ENCODE results near the gene FAH.
A peak's percentile ranks its signal among the peaks of the same experiment; 100 is the strongest.

The FAH gene

DNA sequence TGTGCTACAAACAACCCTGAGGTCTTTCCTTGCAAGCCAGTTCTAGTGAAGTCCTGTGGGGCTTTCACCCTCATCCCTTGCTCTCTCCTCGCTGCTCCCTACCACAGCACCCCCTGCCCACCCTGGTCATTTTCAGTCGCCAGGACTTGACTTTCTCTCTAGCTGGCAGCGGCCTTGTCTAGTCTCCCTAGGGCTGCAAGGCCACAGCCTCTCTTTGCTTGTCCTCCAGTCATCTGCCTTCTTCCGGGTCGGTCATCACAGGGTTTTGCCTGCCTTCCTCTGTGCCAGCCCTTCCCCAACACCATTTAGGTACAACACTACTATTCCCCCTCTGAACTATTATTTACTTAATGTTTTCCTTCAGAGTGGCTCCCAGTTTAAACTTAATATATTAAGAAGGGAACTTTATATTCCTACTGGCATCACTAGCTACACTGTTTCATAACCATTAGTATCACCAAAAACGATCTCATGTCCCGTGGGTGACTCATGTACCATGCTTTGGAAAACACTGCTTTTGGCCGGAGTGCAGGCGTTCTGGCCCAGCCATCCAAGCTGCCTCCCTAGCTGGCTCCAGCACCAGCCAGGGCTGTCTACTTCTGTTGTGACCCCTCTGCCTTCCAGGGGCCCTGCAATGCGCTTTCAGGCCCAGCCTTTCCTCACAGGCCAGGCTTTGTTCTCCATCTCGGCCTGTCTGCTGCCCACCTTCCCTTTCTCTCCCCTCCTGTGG is 21.4 kb downstream of the FAH start:
- DNase-seq: peak; percentile 39

DNA sequence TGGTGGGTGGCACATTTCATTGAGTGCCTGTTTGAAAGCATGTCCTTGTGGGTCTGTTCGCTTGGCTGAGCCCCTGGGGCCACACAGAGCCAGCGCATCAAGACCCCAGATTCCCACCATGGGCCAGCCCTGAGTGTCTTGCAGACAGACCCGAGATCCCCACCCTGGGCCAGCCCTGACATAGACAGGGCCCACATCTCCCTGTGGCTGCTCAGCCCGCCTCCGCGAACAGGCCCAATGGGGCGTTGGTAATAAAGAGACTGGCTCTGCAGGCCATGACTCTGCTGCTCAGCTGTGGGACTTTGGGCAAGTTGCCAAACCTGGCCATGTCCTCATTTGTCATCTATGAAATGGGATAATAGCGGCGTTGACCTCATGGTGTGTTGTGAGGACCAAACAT is 22.6 kb downstream of the FAH start:
- DNase-seq: no peak

DNA sequence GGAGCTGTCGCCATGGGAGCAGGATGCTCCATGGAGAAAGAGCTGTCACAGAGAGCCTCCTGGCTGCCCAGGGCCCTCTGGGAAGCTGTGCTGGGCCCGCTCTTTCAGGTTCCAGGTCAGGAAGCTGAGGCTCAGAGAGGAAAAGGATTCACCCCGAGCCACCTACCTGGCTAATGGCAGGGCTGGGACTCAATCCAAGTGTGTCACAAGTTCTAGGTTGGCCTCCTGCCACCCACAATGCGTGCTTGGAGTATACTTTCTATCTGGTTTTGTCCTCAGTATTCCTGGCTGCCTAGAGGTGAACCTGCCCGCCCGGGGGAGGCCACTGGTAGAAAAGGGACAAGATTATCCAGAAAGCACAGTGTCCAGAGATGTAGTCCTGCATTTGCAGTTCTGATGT is 23.6 kb downstream of the FAH start:
- DNase-seq: no peak

DNA sequence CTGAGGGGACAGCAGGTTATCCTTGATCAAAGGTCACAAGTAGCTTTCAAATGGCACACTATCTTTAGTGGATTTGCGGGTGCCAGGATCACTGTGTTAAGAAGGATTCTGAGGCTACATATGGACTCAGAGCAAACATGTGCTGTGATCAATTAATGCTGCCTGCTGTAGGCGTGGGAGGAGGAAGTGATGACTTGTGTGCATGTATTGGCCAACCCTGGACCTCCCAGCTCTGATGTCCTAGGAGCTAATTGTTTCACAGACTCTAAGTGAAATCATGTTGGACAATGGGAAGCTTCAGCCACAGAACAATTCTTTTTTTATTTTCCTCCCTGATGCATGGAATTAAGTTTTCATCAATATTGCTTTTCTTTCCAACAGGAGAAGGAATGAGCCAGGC is 24.4 kb downstream of the FAH start:
- DNase-seq: no peak

DNA sequence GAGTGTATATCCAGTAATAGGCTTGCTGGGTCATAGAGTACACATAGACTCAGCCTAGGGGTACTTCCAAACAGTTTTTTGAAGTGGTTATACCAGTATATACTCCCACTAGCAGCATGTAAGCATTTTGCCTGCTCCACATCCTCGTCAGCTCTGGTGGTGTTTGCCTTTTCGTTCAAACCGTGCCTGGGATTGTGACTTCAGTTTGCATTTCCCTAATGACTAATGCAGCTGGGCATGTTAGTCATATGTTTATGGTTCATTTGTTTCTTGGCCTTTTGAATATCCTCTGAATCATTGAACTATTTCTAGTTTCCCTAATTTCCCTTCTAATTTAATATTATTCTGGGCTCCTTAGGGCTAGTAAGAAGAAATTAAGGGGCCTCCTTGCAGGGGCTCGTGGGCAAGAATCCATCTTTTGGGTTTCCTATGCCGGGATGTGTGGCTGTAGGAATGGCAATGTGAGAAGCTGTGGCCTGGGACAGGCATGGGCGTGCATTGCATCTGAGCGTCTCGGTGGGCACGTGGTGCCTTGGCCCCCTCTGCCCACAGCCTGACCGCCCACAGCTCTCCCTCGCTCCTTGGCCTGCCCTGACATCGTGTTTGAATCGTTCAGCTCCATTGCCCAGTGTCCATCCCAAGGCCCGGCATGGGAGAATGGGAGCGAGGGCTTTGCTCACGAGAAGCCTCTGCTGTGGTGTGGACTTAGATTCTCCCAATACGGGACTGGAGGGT is 26.4 kb downstream of the FAH start:
- peak; percentile 88 for DNase-seq

DNA sequence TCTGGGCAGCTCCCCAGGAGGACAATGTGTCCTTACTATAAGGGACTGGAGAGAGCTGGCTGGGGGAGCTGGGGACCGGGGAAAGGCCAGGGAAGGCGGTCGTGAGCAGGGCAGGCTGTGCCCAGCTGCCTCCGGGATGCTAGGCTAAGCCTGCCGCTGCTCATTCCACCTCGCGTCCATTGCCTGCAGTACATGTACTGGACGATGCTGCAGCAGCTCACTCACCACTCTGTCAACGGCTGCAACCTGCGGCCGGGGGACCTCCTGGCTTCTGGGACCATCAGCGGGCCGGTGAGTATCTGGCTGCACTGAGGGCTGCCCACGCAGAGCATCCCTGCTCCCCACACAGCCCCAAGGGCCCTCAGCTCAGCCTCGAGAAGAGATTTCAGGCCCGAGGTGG is 27.1 kb downstream of the FAH start:
- no peak for DNase-seq

DNA sequence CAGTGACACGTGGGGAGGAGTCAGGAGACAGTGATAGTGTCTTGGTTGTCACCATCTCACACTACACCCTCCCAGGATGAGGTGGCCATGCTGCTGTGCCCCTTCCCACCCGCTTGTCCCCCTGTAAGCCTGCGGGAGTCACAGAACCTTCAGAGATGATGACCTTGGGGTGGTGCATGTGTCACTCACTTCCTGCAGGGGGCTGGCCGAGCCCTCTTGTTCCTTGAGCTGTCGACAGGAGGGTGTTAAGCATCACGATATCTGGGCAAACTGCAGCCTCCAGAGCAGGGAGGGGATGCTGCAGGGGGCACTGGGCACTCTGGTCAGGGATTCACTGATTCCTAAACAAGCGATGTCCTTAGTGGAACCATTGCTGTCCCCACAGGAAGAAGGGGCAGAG is 27.7 kb downstream of the FAH start:
- DNase-seq: no peak

DNA sequence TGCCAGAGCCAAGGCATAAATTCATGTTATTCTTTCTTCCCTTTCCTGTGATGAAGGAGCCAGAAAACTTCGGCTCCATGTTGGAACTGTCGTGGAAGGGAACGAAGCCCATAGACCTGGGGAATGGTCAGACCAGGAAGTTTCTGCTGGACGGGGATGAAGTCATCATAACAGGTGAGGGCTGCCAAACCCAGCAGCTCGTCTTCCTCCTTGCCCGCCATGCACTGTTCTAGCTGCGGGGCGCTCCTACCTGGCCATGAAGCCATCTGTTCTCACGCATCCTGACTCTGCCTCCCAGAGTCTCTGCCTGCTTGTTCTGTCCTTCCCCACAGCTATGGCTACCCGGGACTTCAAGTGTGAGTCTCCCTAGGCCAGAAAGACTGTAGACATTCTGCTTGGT is 28.2 kb downstream of the FAH start:
- DNase-seq: no peak

DNA sequence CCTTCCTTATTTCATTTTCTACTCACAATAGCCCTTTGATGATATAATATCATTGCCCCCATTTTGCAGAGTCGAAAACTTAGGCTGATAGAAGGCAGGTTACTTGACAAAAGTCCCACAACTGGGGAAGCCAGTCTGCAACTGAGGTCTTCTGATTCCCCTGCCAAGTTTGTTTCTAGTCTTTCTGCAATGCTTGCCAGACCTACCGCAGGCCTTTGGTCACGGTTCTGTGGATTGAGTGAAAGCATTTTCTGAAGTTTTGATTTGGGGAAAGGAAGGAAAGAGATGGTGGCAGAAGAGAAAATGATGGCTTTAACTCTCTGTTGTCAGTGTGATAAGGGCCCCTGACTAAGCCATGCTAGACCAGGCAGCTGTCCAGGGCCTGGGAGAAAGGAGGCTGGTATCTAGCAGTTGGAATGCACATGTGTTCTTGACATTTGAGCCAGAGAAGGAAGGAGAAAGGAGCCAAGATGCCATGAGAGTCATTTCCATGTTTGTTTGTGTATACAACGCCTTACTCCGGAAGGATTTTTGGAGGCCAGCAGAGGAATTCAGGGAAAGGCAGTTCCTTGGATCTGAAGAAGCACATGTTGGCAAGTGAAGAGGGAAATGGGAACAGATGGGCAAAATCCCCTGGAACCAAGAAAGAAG is 29.9 kb downstream of the FAH start:
- DNase-seq: peak; percentile 73

DNA sequence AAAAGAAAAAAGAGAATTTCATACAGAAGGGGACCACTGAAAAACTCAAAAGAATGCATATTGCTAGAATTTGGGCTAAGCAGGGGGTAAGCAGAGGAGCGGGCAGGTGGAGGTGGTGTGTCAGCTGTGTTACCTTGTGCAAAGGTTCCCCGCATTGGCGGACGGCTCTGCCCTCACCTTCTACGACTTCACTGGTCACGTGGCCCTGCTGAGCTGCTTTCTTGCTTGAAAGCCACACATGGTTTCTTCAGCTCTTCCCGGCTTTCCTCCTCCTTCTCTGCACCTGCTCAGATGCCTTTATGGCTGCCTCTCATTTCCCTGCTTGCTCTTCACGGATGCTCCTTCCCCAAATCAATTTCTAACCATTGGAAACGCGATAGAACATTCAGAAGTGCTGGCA is 30.5 kb downstream of the FAH start:
- DNase-seq: no peak

DNA sequence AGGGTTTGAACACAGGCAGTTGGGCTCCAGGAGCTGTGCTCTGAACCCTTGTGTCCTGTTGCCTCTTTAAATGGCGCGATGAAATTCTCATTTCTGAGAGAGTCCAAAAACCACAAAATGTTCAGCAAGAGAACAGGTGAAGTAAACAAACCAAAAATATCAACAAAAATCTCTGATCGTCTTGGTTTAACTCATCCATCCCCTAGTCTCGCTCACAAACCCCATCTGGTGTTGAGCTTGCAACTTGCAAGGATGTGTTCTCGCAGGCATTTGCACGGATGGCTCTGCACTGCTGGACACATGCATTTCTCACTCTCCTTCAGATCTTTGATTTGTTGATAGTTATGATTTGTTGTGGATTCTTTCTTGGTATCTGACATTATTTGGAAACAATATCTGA is 31.1 kb downstream of the FAH start:
- DNase-seq: no peak

DNA sequence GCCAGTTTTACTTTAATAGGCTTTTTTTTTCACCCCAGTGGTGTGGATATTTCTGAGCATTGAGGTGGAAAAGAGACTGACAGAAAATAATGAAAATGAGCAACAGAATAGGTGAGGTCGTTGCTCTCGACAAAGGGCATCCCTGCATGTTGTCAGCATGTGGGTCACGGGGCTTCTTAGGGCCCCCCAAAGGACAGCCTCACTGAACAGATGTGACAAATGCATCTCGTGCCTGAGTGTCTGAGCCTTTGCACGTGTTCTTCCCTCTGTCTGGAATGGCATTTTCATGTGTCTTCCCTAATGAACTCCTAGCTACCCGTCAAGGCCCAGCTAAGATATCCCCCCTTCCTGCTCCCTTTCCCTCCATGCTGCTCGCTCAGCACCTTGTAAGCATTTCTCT is 31.8 kb downstream of the FAH start:
- no peak for DNase-seq

DNA sequence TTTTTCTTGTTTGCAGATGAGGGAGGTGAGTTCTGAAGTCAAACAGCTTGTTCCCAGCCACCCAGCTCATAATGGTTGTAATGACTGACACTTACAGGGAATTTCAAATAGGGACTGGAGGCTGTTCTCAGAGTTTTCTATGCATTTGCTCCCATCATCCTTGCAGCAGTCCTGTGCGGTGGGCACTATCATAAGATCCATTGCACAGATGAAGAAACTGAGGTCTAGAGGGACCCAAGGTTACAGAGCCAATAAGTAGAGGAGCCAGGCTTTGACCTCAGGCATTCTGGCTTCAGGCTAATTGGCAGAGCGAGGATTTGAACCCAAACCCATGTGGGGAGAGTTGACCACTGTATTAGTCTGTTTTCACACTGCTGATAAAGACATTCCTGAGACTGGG is 32.4 kb downstream of the FAH start:
- DNase-seq: no peak

DNA sequence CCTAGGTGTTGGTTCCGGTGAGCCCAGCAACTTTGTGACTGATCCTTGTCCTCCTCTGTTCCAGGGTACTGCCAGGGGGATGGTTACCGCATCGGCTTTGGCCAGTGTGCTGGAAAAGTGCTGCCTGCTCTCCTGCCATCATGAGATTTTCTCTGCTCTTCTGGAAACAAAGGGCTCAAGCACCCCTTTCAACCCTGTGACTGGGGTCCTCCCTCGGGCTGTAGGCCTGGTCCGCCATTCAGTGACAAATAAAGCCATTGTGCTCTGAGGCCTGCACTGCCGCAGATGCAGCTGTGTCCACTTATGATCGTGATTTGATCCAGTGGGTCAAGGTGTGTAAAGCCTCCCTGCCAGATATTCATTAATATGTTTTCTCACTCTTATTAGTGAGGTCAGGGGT is 33.3 kb downstream of the FAH start:
- DNase-seq: no peak

DNA sequence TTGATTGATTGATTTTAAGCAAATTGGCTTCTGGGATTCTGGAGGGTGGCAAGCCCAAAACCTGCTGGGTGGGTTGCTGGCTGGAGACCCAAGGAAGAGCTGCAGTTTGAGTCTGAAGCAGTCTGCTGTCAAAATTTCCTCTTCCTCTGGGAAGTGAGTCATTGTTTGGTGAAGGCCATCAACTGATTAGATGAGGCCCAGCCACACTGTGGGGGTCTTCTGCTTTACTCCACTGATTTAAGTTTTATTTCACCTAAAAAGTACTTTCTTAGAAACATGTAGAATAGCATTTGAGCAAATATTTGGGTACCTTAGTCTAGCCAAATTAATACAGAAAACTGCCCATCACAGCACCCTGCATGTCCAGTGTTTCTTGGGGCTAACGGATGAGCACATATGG is 33.8 kb downstream of the FAH start:
- DNase-seq: no peak

DNA sequence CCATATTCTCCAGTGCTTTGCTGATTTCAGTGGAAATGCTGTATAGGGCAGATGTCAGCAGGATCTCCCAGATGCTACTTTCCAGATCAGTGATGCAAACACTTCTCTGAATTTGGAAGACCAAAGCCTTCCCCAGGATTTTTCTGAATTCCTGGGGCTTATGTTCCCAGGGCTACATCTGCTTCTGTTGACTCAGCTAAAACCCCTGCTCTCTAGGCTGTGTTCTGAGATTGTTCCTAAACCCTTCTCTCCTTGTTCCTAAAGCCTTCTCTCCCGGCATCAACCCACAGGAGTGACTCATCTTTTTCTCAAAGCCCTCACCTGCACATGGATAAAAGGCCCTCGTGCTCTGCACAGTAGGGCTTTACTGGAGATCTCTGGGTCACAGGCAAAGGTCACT is 35.5 kb downstream of the FAH start:
- no peak for DNase-seq

DNA sequence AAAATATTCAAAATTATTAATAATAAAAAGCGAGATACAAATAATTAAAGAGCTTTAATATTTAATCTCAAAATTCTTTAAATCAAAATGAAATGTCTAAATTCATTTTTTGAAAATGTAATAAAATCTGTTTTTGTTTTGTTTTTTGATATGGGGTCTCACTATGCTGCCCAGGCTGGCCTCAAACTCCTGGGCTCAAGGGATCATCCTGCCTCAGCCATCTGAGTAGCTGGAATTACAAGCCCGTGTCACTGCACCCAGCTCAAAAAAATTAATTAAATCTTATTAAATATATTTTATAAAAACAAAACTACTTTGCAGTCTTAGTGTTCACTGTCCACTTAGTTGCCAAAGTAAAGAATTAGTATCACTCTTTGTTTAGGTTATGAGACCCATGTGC is 38.4 kb downstream of the FAH start:
- no peak for DNase-seq

DNA sequence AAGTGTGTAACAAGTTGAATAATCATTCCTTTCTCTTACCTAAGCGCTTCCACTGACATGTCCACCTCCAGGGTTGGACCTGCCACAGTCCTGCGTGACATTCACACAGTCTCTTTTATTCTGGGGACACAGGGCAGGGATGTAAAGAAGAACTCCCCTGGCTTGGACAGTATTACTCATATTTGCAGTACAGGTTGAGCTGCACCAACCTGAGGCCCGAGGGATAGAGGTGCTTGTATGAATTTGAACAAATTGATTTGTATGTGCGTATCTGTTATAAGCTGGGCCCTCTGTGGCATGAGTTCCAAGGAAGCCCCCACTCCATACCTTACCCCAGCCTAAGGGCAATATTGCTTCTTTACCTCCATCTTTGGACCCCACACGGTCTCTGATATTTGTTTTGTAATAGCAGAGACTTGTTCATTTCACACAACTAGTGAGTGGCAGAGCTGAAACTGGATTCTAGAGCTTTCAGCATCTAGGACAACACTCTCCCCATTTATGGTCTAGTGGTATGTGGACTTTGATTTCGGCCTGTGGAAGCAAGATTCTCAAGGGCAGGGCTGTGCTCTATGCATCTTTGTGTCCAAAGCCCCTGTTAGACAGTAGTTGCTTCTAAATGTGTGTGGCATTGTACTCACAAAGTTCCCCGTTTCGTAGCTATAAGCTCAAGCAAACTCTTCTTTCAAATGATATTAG is 39.2 kb downstream of the FAH start:
- no peak for DNase-seq

DNA sequence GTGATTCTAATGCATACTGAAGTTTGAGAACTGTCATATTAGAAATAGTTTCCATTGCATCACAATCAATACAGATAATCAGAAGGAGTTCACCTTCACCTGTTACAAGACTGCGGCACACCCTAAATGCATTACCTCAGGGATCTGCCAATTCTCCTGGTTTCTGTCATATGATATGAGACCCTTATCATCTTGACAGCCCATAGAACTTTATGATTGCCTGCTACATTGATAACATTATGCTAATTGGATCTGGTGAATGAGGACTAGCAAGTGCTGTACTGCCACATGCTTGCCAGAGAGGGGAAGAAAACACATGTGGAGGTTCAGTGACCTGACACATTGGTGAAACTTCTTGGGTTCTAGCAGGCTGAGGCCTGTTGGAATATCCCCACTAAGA is 41.4 kb downstream of the FAH start:
- DNase-seq: no peak

DNA sequence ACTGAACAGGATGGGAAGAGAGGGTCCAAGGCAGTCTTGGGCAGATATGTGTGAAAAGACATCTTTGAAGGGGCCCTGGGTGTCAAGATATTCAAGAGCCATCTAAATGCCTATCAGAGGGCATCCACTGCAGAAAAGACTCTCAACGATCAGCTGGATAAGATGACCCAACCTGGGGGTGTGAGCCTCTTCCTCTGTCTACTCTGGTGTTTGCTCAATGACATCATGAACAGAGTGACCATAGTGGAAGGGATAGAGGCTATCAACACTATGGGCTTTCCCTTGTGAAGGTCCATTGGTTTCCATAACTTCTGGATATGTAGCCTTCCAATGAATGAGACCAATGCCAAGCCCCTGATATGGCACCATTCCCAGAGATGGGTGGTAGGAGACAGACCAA is 42.1 kb downstream of the FAH start:
- no peak for DNase-seq

DNA sequence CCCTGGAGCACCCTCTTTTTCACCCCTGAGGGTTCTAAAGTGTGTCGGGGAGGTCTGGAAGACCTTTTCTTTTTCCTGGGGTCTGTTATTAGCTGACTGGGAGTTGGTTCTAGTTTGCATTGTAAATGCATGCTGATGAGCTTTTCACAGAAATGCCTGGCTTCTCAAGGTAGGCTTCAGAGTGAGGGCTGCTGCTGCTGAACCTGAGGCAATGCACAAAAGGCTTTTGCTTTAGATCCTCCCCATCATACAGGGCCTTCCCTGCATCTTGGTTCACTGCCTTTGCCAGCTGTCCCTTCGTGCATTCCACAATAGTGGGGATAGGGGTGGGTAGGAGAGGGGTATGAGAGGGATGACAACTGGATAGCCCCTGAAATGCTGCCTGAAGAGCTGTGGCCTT is 46.6 kb downstream of the FAH start:
- DNase-seq: no peak

DNA sequence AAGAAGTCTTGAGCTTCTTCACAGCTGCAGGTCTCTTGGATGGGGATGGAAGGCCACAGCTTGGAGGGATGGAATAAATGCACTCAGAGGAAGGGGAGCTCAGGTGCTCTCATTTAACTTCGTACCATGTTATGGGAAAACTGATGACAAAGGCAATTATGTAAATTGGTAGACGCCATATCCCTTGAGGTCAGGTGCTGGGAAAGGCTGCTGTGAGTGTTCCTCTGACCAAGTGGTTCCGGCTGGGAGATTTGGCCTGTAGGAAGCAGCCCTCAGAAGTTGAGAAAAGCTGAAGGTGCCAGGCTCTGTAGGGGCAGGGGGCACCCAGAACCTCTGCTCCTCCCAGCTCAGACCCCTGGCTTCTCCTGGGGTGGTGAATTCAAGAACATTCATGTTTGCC is 47.1 kb downstream of the FAH start:
- no peak for DNase-seq

DNA sequence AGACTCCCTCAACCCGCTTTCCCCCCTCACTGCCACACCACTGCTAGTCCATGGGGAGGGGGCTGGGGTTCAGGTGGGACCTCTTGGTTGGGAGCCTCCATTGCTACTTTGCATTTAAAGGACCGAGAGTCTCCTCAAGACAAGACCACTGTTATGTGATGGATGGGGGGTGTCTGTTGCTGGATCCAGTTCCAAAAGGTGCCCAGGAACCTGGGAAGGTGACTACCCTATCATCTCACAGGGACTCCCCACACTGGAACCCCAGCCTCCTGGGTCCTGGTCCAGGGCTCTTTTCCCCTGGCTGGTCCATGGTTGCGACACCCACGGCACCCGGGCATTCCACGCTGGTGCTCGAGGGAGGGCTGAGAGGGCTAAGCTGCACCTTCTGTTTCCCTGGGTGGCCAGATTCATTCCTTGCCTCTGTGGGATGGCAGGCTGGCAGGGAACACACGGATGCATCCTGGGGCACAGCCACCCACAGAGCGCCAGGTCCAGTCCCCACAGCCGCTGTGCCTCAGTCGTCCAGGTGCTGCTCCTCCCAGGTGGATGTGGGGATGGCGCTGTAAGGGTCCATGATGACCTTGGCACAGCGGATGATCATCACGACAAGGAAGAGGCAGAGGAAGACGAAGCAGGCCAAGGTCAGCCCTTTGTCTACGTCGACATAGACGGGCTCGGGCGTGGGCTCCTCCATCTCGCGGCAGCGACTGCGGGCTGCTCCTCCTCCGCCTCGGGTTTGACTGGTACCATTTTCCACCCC is 48.6 kb downstream of the FAH start:
- no peak for DNase-seq
